Large intestine (tissue), 3 donors: ENCODE measurements around the gene RASSF6. TPM values are rescaled to one million over a fixed set of nuclear protein-coding genes. Genes with fewer than 3 reads are reported as not detected.
"Not testable (repeated sequence)": the region's sequence is repeated elsewhere in the genome, so short reads cannot be mapped to it uniquely, and the experiment has no call there.

Source experiments
- DNase-seq, 2 donors: peaks; one replicate each; pipeline versions ENCODE4 v3.0.0 to v3.0.0-alpha.2; 2013
- H3K27ac ChIP-seq: one replicate; pipeline ENCODE4 v1.5.1; 2013; ENCODE audit warnings: low read length
- H3K27me3 ChIP-seq: 2 replicates; pipeline ENCODE4 v1.6.1; 2013; ENCODE audit warnings: low read length; ENCODE audit not compliant: control insufficient read depth, insufficient read depth
- H3K36me3 ChIP-seq: 2 replicates; pipeline ENCODE4 v1.6.1; 2013; ENCODE audit warnings: low read length; ENCODE audit not compliant: control insufficient read depth, insufficient read depth
- H3K4me1 ChIP-seq: one replicate; pipeline ENCODE4 v1.6.1; 2013; ENCODE audit warnings: low read length; ENCODE audit not compliant: control insufficient read depth, insufficient read depth
- H3K4me3 ChIP-seq: one replicate; pipeline ENCODE4 v1.5.1; 2013; ENCODE audit warnings: low read length
- H3K9me3 ChIP-seq: one replicate; pipeline ENCODE4 v1.6.1; 2013; ENCODE audit warnings: mild to moderate bottlenecking, low read depth, low read length, moderate library complexity; ENCODE audit not compliant: control insufficient read depth
- WGBS: methylation state at CpG from one replicate; pipeline ENCODE4 v1.1.5; 2013; ENCODE audit warnings: low lambda C conversion rate; ENCODE audit not compliant: insufficient coverage; 5-methylcytosine and 5-hydroxymethylcytosine counted together
- polyA plus RNA-seq: library from polyadenylated mRNA; unstranded; fragments of 120-200 nt; gene quantifications from one replicate; pipeline ENCODE4 v1.2.1, GENCODE V29; 2013

Gene RASSF6
- polyA plus RNA-seq, 1 donor = 17.4 TPM

DNA sequence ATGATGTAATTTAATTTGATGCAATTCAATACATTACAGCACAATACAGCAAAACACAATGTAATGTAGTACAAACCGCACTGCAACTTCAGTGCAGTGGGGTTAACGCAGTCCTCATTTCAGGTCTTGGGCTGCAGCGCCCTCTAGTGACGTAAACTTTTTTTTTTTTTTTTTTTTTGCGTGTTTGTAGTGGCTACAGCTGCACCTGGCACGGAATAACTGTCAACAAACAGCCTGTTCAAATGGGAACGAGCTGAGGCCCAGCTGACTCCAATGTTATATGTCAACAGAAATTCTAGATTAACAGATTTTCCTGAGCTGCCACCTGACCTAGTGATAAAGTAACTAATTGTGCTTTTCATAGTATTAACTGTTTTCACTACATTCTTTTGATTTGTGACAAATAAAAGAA is 33.5 kb upstream of the RASSF6 start:
- WGBS = no CpG with 5 or more reads among the region's 7 CpGs
- peak in 1 of 2 donors; percentile 64 for DNase-seq
- no peaks in the 10 kb centered on the region for H3K9me3 ChIP-seq
- H3K27ac ChIP-seq = no peak overlapping the region
- H3K4me3 ChIP-seq = no peak overlapping the region
- H3K4me1 ChIP-seq = no peaks in the 10 kb centered on the region
- H3K27me3 ChIP-seq = no peaks in the 10 kb centered on the region
- H3K36me3 ChIP-seq = no peaks in the 10 kb centered on the region

DNA sequence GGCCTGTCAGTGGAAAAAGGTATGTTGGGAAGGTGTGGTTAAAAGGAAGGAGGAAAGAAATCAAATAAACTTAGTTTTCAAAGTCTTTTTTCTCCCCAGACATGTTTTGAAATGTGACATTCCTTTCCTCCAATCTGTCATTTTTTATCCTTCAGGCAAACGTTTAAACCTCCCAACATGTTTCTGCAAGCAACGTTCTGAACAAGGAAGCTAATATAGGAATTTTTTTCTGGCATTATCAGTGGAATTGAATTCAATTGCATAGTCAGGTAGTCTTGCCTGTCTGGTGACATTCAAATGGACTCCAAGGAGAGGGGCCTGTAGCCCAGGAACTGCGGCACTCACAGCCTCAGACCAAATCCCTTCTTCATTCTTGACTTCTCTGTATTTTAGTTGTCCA is 30.0 kb upstream of the RASSF6 start:
- H3K4me3 ChIP-seq = no peak overlapping the region
- H3K27ac ChIP-seq = no peak overlapping the region
- H3K4me1 ChIP-seq = no peaks in the 10 kb centered on the region
- no peak for DNase-seq
- 20% methylated on average over 1 of the region's 3 CpGs for WGBS
- H3K36me3 ChIP-seq = no peaks in the 10 kb centered on the region
- no peaks in the 10 kb centered on the region for H3K27me3 ChIP-seq
- H3K9me3 ChIP-seq = no peaks in the 10 kb centered on the region

DNA sequence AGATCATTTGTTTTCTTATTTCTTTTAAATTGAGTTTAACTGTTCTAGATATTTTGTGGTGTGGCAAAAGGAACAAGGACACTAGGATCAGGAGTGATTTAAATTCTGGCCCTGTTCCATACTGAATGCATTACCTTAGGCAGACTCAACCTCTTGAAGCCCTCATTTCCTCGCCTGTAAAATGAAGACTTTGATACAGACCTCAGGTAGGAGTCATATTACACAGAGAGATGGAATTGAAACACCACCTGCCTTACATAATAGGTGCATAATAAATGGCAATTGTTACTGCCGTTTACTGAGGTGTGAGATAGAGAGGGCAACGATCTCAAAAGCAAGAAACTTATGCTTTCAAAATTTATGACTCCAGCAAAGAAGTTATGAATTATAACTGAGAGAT is 28.2 kb upstream of the RASSF6 start:
- Histone ChIP-seq H3K27ac (no peak overlapping the region), H3K9me3 (no peaks in the 10 kb centered on the region), H3K27me3 (no peaks in the 10 kb centered on the region), H3K4me3 (no peak overlapping the region), H3K36me3 (no peaks in the 10 kb centered on the region), H3K4me1 (no peaks in the 10 kb centered on the region)
- DNase-seq = no peak
- 63% methylated on average over 2 of the region's 3 CpGs for WGBS

DNA sequence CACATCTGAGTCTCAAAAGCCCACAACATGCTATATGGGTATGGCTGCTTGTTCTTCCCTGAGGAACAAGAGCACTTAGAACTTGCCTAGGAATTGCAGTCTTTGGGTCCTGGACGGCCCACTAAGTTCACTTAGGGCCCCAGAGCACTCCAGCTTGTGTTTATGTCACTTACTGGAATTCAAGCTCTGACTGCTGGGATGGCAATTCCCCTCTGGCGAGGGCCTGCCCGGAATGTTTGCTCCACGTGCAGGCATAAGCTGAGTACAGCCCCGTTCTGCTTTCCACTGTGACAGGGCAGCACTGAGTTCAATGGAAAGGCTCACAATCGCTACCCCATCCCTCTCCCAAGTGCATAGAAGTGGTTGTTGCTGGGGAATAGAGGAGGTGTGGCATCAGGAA is 25.9 kb upstream of the RASSF6 start:
- Histone ChIP-seq H3K4me1 (no peaks in the 10 kb centered on the region), H3K27ac (no peak overlapping the region), H3K36me3 (no peaks in the 10 kb centered on the region), H3K27me3 (no peaks in the 10 kb centered on the region), H3K9me3 (no peaks in the 10 kb centered on the region), H3K4me3 (no peak overlapping the region)
- DNase-seq = no peak
- no CpG with 5 or more reads among the region's 6 CpGs for WGBS

DNA sequence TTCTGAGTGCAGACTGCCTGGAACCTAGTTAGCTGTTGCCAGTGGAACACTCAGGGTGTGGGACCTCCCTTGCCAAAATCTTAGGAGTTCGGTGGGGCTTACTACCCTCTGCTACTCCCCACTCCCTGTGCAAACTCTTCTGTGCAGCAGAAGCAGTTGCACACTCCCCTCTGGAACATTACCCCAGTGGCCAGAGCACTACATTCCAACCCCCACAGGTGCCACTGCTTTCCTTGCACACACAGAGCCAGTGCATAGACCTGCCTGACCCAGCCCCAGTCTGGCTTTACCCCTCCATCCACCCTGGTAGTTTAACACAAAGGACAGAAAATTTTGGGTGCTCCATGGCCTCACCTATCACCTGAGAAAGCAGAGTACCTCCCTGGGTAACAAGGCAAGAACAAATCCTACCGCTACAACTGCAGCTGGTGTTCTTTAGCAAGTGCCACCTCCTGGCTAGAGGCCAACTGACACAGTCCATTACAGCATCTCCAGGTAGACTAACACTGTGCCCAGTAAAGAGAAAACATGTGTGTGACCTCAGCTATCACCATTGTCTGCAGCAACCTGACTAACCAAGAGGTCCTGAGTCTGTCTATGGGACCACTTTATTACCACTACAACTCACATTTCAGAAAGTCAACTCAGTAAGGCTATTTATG is 11.5 kb upstream of the RASSF6 start:
- no peaks in the 10 kb centered on the region for H3K36me3 ChIP-seq
- no peak overlapping the region for H3K4me3 ChIP-seq
- no peak overlapping the region for H3K27ac ChIP-seq
- DNase-seq = no peak
- no CpG with 5 or more reads among the region's 2 CpGs for WGBS
- no peaks in the 10 kb centered on the region for H3K9me3 ChIP-seq
- no peaks in the 10 kb centered on the region for H3K27me3 ChIP-seq
- no peaks in the 10 kb centered on the region for H3K4me1 ChIP-seq

DNA sequence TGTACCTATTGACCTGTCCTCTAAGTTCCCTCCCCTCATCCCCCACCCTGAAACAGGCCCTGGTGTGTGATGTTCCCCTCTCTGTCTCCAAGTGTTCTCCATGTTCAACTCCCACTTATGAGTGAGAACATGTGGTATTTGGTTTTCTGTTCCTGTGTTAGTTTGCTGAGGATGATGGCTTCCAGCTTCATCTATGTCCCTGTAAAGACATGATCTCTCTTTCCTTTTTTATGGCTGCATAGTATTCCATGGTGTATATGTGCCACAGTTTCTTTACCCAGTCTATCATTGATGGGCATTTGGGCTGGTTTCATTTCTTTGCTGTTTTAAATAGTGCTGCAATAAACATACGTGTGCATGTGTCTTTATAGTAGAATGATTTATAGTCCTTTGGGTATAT is 8.6 kb upstream of the RASSF6 start:
- no CpG with 5 or more reads among the region's 1 CpG for WGBS
- not testable (repeated sequence) for H3K4me1 ChIP-seq, H3K27ac ChIP-seq, DNase-seq, H3K36me3 ChIP-seq, H3K4me3 ChIP-seq, H3K9me3 ChIP-seq, H3K27me3 ChIP-seq

DNA sequence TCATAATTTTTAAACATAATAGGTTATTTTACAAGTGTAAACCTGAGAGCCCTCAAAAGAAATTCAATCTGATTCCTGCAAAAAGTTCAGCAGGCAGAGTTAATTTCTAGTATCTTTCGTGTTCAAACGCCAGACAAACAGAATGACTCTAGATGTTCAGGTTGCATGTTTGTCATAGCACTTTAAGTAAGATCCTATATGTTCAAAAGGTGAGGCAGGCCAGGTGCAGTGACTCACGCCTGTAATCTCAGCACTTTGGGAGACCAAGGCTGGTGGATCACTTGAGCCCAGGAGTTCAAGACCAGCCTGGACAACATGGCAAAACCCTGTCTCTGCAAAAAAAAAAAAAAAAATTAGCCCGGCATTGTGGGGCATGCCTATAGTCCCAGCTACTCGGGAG is 1.1 kb upstream of the RASSF6 start:
- Histone ChIP-seq H3K27ac (peak overlapping the region; percentile 94), H3K36me3 (no peaks in the 10 kb centered on the region), H3K4me1 (peaks cover 3% of the 10 kb centered on the region), H3K9me3 (no peaks in the 10 kb centered on the region), H3K4me3 (no peak overlapping the region), H3K27me3 (no peaks in the 10 kb centered on the region)
- WGBS = no CpG with 5 or more reads among the region's 5 CpGs
- DNase-seq = peak in 1 of 2 donors; percentile 17

DNA sequence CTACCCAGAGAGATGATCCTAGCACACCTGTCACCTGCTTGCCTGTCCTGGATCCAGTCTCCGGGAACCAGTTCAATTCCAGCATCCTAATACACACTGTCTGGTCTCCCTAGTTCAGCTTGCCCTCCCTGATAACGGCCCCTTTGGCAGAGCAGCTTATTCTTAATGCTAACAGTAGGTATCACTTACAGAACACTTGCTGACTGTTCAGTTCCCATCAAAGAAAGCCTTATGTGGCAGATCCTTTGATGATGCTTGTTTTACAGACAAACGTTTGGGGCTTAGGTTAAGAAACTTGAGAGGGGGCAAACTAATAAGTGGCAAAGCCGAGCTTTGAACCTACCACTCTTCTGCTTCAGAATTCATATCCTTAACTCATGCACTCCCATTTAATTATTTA is 890 bp downstream of the RASSF6 start:
- peak overlapping the region; percentile 58 for H3K4me3 ChIP-seq
- DNase-seq = peak in 1 of 2 donors; percentile 48

DNA sequence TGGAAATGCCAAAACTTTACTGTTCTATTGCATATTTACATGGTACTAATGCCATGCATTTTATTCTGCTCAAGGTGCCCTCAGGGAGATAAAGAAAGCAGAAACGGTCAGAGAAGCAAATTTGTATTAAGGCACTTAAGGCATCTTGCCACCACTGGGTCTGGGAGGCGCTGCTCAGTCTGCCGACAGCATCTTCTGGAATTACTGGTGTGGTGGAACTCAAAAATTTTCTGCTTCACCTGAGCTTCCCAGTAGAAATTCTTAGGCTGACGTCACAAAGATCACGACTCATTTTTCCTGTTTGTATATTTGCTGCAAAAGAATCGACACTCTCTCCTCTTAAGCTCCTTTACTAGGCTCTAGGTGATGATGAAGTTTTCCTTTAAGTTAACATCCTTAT is 3.0 kb downstream of the RASSF6 start:
- WGBS = 80% methylated on average over 3 of the region's 6 CpGs
- Histone ChIP-seq H3K27ac (no peak overlapping the region), H3K36me3 (no peaks in the 10 kb centered on the region), H3K27me3 (no peaks in the 10 kb centered on the region), H3K4me1 (peaks cover 3% of the 10 kb centered on the region), H3K4me3 (no peak overlapping the region), H3K9me3 (no peaks in the 10 kb centered on the region)
- DNase-seq = no peak

More for the DNA sequence above, 890 bp downstream of the RASSF6 start:
- Histone ChIP-seq H3K9me3 (no peaks in the 10 kb centered on the region), H3K4me1 (peaks cover 3% of the 10 kb centered on the region), H3K27ac (peak overlapping the region; percentile 94), H3K36me3 (no peaks in the 10 kb centered on the region), H3K27me3 (no peaks in the 10 kb centered on the region)
- 36% methylated on average over 2 of the region's 4 CpGs for WGBS

DNA sequence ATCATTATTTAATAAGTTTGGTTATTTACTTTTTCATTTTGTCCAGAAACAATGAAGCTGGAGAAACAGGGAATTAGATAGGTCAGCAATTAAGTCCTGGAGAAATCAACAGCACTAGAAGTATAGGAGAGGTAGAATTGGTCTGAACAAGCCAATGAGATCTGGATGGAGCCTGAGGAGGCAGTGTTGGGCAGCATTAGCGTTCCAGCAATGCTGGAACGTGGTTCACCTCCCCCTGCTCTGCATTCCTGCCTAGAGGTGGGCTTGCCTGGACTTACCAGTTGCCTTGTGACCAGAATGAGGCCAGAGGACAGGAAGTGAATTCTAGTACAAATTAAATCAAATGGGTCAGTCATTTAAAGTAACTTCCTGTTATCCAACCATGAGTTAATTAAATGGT is 4.6 kb downstream of the RASSF6 start:
- peaks cover 3% of the 10 kb centered on the region for H3K36me3 ChIP-seq
- no peak overlapping the region for H3K27ac ChIP-seq
- no peak for DNase-seq
- no peaks in the 10 kb centered on the region for H3K4me1 ChIP-seq
- no peaks in the 10 kb centered on the region for H3K27me3 ChIP-seq
- H3K4me3 ChIP-seq = no peak overlapping the region
- no peaks in the 10 kb centered on the region for H3K9me3 ChIP-seq
- WGBS = no CpG with 5 or more reads among the region's 2 CpGs

DNA sequence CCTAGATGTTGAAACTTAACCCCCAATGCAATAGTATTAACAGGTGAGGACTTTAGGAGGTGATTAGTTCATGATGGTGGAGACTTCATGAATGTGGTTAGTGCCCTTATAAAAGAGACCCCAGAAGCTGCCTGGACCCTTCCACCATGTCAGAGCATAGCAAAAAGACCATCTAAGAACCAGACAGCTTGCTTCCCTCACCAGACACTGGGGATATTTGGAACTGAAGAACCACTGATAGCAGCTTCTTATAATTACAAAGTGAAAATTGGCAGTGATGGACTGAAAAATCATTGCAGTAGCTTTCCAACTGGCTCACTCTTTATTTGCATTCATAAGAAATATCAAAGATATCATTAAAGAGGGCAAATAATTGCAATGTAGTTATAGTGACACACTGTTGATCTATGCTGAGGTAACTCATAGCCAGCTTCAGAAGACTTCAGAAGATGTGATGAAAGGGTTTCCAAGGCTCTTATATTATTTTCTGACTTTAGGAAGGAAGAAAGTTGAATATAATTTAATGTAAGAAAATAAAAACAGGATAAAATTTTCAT is 5.8 kb downstream of the RASSF6 start:
- H3K36me3 ChIP-seq = peaks cover 3% of the 10 kb centered on the region
- DNase-seq = no peak
- no peaks in the 10 kb centered on the region for H3K27me3 ChIP-seq
- peaks cover 11% of the 10 kb centered on the region for H3K4me1 ChIP-seq
- H3K27ac ChIP-seq = no peak overlapping the region
- no peak overlapping the region for H3K4me3 ChIP-seq
- no peaks in the 10 kb centered on the region for H3K9me3 ChIP-seq
